Lung (tissue), 12 donors: ENCODE measurements around the gene PHF21A. TPM values are rescaled to one million over a fixed set of nuclear protein-coding genes. Genes with fewer than 3 reads are reported as not detected.

ENCODE experiments used
- ATAC-seq: fragments of 200-7000 bp; cut with Tn5 transposase; one replicate; pipeline ENCODE4 v1.9.1; 2020; ENCODE audit warnings: moderate number of reproducible peaks; ENCODE audit not compliant: insufficient read depth, low FRiP score
- DNase-seq, 3 donors: peaks; one replicate each; pipeline ENCODE4 v3.0.0-alpha.2; 2013 to 2017
- H3K27ac ChIP-seq, 2 donors: one replicate each; pipeline ENCODE4 v1.5.1; 2013; ENCODE audit warnings: mild to moderate bottlenecking in 2 of 2, moderate library complexity in 2 of 2, control low read depth in 1 of 2, inconsistent platforms in 1 of 2, low read depth in 1 of 2, low read length in 1 of 2
- H3K27me3 ChIP-seq, 3 donors: one replicate each; pipeline ENCODE4 v1.5.1; 2013; ENCODE audit warnings: low read length in 2 of 3; ENCODE audit not compliant: control insufficient read depth in 3 of 3, insufficient read depth in 3 of 3
- H3K36me3 ChIP-seq, 4 donors: one replicate each; pipeline ENCODE4 v1.5.1; 2013; ENCODE audit warnings: low read length in 4 of 4, mild to moderate bottlenecking in 1 of 4, moderate library complexity in 1 of 4; ENCODE audit not compliant: control insufficient read depth in 4 of 4, insufficient read depth in 4 of 4
- H3K4me1 ChIP-seq, 5 donors: one replicate each; pipeline ENCODE4 v1.5.1; 2013; ENCODE audit warnings: low read length in 5 of 5, mild to moderate bottlenecking in 2 of 5, moderate library complexity in 1 of 5; ENCODE audit not compliant: control insufficient read depth in 5 of 5, insufficient read depth in 5 of 5
- H3K4me3 ChIP-seq: one replicate; pipeline ENCODE4 v1.5.1; 2013; ENCODE audit warnings: mild to moderate bottlenecking, control low read depth, moderate library complexity
- H3K9ac ChIP-seq, 2 donors: one replicate each; pipeline ENCODE4 v1.5.1; 2013; ENCODE audit warnings: low read length in 2 of 2, control low read depth in 1 of 2; ENCODE audit not compliant: insufficient read depth in 1 of 2
- H3K9me3 ChIP-seq, 4 donors: one replicate each; pipeline ENCODE4 v1.5.1; 2013; ENCODE audit warnings: low read length in 3 of 4, mild to moderate bottlenecking in 1 of 4, moderate library complexity in 1 of 4; ENCODE audit not compliant: control insufficient read depth in 4 of 4, insufficient read depth in 3 of 4
- CTCF ChIP-seq: IDR thresholded peaks from 2 replicates; pipeline ENCODE4 v1.5.1; 2012; ENCODE audit warnings: mild to moderate bottlenecking; ENCODE audit errors: control extremely low read depth, extremely low read depth
- WGBS, 2 donors: extraction: QIAGEN DNeasy Blood & Tissue Kit; methylation state at CpG; one replicate each; pipeline ENCODE4 v1.1.7; 2013; 5-methylcytosine and 5-hydroxymethylcytosine counted together
- polyA plus RNA-seq, 2 donors: library from polyadenylated mRNA; stranded (reverse); fragments of 200-250 nt; gene quantifications; one replicate each; pipeline ENCODE4 v1.2.1, GENCODE V29; 2013
- total RNA-seq, 2 donors: library from RNA; depleted of rRNA in 1 of 2; stranded (reverse); fragments of >200 nt in 1 of 2; gene quantifications; one replicate each; pipeline ENCODE4 v1.2.1, GENCODE V29; 2014 to 2021
- donor health status: control.
- donor health status: control.
- donor health status: Bipolar disorder and iron deficiency.
- donor health status: healthy.
- donor health status: DM: yes; HTN: yes; CAD: no.

Gene PHF21A
- total and polyA plus RNA-seq, 4 donors = 16.2 to 57.0 (median 29.9) TPM

GRCh38 chr11:45890886-45891550 is 230.2 kb downstream of the PHF21A start:
- 85 to 86% methylated on average over 9 of the region's 9 CpGs for WGBS, 2 donors
- Histone ChIP-seq H3K36me3 (no peaks in the 10 kb centered on the region), H3K27me3 (peaks cover 0 to 11% (median 0%) of the 10 kb centered on the region in 3 donors), H3K27ac (no peak overlapping the region), H3K9ac (no peak overlapping the region), H3K4me3 (no peak overlapping the region), H3K9me3 (no peaks in the 10 kb centered on the region), H3K4me1 (no peaks in the 10 kb centered on the region)
- ATAC-seq = no peak
- TF ChIP-seq CTCF = no peak
- DNase-seq = no peak

- Histone ChIP-seq H3K4me1 (peaks cover 0 to 6% (median 0%) of the 10 kb centered on the region in 5 donors), H3K27ac (no peak overlapping the region), H3K4me3 (no peak overlapping the region), H3K9ac (no peak overlapping the region), H3K36me3 (no peaks in the 10 kb centered on the region), H3K27me3 (peaks cover 0 to 13% (median 2%) of the 10 kb centered on the region in 3 donors), H3K9me3 (no peaks in the 10 kb centered on the region)
- ATAC-seq = no peak
- DNase-seq = no peak
- WGBS, 2 donors = 88 to 93% methylated on average over 9 of the region's 9 CpGs
- no peak for TF ChIP-seq CTCF
Measured at GRCh38 chr11:45889966-45890365, 231.3 kb downstream of the PHF21A start.

- no peak for ATAC-seq
- Histone ChIP-seq H3K9ac (no peak overlapping the region), H3K4me3 (no peak overlapping the region), H3K27me3 (peaks cover 0 to 13% (median 3%) of the 10 kb centered on the region in 3 donors), H3K9me3 (no peaks in the 10 kb centered on the region), H3K4me1 (peaks cover 0 to 7% (median 0%) of the 10 kb centered on the region in 5 donors), H3K36me3 (no peaks in the 10 kb centered on the region), H3K27ac (no peak overlapping the region)
- no peak for DNase-seq
- TF ChIP-seq CTCF = no peak
- WGBS, 2 donors = 83 to 87% methylated on average over 8 of the region's 8 CpGs
Measured at GRCh38 chr11:45889555-45889954, 231.7 kb downstream of the PHF21A start.
